ENCODE measurements around the gene PPARG. TPM values are rescaled to one million over a fixed set of nuclear protein-coding genes. Genes with fewer than 3 reads are reported as not detected.

Gene PPARG
- total RNA-seq, 1 donor from 2014 or later, result 4.4 TPM

DNA sequence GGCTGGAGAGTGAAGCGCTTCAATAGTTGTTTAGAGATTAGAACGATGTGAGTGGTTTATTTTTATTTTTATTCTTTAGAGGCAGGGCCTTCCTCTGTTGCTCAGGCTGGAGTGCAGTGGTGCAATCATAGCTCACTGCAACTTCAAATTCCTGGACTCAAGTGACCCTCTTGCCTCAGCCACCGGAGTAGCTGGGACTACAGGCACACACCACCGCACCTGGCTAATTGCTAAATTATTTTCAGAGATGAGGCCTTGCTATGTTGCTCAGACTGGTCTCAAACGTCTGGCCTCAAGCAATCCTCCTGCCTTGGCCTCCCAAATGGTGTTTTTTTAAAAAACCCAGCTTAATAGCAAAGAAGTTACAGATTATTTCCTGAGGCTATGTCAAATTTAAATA lies 29.0 kb downstream of the PPARG start:
- Mint-ChIP-seq H3K36me3 (ENCODE audit: unreplicated experiment) (no peaks in the 10 kb centered on the region), H3K4me3 (ENCODE audit: unreplicated experiment) (no peak overlapping the region), H3K27me3 (ENCODE audit: unreplicated experiment) (peaks cover 10% of the 10 kb centered on the region), H3K27ac (ENCODE audit: unreplicated experiment) (no peak overlapping the region), H3K9me3 (ENCODE audit: unreplicated experiment) (no peaks in the 10 kb centered on the region), H3K4me1 (ENCODE audit: unreplicated experiment) (peaks cover 7% of the 10 kb centered on the region)
- TF ChIP-seq, protein P1, sequence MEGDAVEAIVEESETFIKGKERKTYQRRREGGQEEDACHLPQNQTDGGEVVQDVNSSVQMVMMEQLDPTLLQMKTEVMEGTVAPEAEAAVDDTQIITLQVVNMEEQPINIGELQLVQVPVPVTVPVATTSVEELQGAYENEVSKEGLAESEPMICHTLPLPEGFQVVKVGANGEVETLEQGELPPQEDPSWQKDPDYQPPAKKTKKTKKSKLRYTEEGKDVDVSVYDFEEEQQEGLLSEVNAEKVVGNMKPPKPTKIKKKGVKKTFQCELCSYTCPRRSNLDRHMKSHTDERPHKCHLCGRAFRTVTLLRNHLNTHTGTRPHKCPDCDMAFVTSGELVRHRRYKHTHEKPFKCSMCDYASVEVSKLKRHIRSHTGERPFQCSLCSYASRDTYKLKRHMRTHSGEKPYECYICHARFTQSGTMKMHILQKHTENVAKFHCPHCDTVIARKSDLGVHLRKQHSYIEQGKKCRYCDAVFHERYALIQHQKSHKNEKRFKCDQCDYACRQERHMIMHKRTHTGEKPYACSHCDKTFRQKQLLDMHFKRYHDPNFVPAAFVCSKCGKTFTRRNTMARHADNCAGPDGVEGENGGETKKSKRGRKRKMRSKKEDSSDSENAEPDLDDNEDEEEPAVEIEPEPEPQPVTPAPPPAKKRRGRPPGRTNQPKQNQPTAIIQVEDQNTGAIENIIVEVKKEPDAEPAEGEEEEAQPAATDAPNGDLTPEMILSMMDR (IDR thresholded peaks at IDR 0.05), result no peak
- DNase-seq (ENCODE audit: extremely low spot score, unreplicated experiment), result no peak

DNA sequence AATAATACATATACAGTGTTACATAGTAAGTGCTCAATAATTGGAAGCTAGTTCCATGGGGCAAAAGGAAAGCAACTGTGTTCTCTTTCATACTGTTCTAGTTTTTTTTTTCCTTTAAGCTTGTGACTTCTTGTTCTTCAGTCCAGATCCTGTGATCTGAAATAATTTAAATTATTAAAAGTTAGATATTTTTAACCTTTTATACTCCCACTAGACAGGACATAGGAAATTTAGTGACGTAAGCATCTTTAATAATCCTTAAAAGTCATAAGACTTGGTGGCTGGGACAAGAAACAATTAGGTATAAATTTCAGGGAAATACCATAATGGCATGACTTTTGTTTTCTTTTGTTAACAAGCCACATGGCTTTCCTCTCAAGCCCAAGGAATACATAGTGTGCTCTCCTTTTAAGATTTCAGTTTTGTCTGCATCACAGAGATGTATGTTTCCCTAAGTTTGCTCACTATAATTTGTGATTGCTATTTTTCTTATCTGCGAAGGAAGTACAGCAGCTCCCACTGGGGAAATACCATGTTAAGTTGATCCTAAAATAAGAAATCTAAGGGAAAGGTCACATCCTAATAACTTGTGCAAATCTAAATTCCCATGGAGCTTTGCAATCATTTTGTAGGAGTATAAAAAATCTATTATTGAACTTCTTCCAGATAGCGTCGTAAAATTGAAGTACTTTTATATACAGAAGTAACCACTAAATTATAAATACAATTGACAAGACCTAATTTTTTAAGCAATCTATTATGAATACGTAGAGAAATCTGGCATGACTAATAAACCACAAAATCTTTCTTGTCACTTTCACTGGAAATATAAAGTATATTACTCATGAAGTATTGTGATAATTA lies 30.1 kb downstream of the PPARG start:
- TF ChIP-seq, protein P1 (IDR thresholded peaks at IDR 0.05), result no peak
- no peaks in the 10 kb centered on the region for H3K9me3 Mint-ChIP-seq (ENCODE audit: unreplicated experiment)
- H3K4me3 Mint-ChIP-seq (ENCODE audit: unreplicated experiment), result no peak overlapping the region
- peaks cover 18% of the 10 kb centered on the region for H3K27me3 Mint-ChIP-seq (ENCODE audit: unreplicated experiment)
- no peak for DNase-seq (ENCODE audit: extremely low spot score, unreplicated experiment)
- H3K4me1 Mint-ChIP-seq (ENCODE audit: unreplicated experiment), result peaks cover 7% of the 10 kb centered on the region
- H3K36me3 Mint-ChIP-seq (ENCODE audit: unreplicated experiment), result no peaks in the 10 kb centered on the region
- H3K27ac Mint-ChIP-seq (ENCODE audit: unreplicated experiment), result no peak overlapping the region

DNA sequence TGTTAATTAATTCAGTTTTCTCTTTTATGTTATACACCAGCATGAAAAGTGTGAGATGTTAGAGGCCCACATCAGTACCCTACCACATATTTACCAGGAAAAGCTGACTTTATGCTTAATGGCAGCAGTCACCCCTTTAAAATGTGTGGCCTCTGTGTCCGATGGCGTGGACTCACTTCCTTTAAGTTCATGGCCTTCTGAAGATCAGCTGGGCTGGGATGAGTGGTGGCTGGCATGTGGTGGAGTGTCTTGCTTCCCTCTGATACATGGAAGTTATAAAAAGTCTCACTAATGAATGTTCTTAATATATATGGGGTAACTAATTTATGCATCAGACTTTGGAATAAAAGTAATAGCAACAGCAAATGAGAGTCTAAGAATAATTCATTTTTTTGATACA lies 32.1 kb downstream of the PPARG start:
- Mint-ChIP-seq H3K4me1 (ENCODE audit: unreplicated experiment) (peaks cover 7% of the 10 kb centered on the region), H3K27me3 (ENCODE audit: unreplicated experiment) (peaks cover 15% of the 10 kb centered on the region), H3K4me3 (ENCODE audit: unreplicated experiment) (no peak overlapping the region), H3K36me3 (ENCODE audit: unreplicated experiment) (no peaks in the 10 kb centered on the region), H3K9me3 (ENCODE audit: unreplicated experiment) (no peaks in the 10 kb centered on the region), H3K27ac (ENCODE audit: unreplicated experiment) (no peak overlapping the region)
- no peak for DNase-seq (ENCODE audit: extremely low spot score, unreplicated experiment)
- TF ChIP-seq, protein P1 (IDR thresholded peaks at IDR 0.05), result no peak

DNA sequence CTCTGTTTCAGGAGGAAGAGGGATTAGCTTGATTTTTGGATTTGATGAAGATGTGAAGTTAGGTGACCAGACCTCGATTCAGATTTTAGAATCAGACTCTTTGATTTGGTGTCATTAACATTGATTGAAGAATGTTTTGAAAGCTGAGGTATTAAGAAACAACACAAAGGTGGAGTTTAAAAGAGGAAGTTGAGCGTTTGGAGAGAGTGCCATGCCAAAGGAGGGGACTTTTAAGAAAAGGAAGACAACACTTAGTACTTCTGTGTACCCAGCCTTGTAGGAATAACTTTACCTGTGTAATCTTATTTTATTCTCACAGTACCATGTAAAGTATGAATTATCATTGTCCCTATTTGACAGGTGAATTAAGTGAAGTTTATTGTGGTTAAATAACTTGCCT lies 34.4 kb downstream of the PPARG start:
- TF ChIP-seq, protein P1 (IDR thresholded peaks at IDR 0.05), result no peak
- no peak overlapping the region for H3K4me3 Mint-ChIP-seq (ENCODE audit: unreplicated experiment)
- DNase-seq (ENCODE audit: extremely low spot score, unreplicated experiment), result no peak
- peaks cover 24% of the 10 kb centered on the region for H3K27me3 Mint-ChIP-seq (ENCODE audit: unreplicated experiment)
- H3K36me3 Mint-ChIP-seq (ENCODE audit: unreplicated experiment), result no peaks in the 10 kb centered on the region
- no peak overlapping the region for H3K27ac Mint-ChIP-seq (ENCODE audit: unreplicated experiment)
- H3K9me3 Mint-ChIP-seq (ENCODE audit: unreplicated experiment), result no peaks in the 10 kb centered on the region
- peaks cover 6% of the 10 kb centered on the region for H3K4me1 Mint-ChIP-seq (ENCODE audit: unreplicated experiment)

DNA sequence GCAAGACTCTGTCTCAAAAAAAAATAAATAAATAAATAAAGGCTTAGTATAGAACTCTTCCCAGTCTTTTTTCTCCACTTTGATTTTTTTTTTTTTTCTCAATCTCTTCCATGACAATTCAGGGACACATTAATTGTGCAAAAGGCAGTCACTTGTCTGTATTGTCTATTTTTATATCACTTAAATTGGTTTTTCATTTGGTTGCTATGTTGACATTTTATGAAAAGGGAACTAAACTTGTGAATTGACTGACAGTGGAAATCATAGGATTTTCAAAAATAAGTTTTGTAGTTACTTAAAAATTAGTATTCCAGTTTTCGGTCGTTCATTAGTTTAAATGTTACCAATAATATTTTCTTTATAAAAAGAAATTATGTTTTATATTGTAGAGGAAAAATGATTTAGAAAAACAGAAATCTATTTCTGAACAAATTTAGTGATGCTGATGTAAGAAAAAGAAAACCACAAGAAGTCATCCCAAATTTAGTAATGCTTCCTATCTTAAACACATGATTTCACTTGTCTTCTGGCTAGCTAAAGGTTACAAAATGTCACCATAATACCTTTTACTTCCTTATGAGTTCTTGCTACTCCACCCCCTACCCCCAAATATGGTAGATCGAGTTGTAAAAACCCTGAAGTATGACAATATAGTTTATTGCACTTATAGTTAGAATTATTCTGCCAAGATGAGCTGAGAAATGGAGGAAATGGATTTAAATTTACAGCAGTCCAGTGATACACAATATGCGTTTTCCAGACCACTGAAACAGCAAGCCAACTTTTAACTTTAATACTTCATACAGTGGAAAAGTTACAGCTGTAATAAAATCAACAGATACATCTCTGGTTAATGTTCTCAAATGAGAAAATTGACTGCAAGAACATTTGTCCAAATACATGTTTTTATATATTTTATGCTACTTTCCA lies 37.0 kb downstream of the PPARG start:
- no peak for DNase-seq (ENCODE audit: extremely low spot score, unreplicated experiment)
- TF ChIP-seq, protein P1 (IDR thresholded peaks at IDR 0.05), result no peak
- Mint-ChIP-seq H3K27ac (ENCODE audit: unreplicated experiment) (no peak overlapping the region), H3K36me3 (ENCODE audit: unreplicated experiment) (no peaks in the 10 kb centered on the region), H3K4me1 (ENCODE audit: unreplicated experiment) (no peaks in the 10 kb centered on the region), H3K4me3 (ENCODE audit: unreplicated experiment) (no peak overlapping the region), H3K9me3 (ENCODE audit: unreplicated experiment) (no peaks in the 10 kb centered on the region), H3K27me3 (ENCODE audit: unreplicated experiment) (peaks cover 26% of the 10 kb centered on the region)

Measured in osteocyte (in vitro differentiated cells).